ENCODE results near the gene NOS2.
"Not testable (repeated sequence)": the region's sequence is repeated elsewhere in the genome, so short reads cannot be mapped to it uniquely, and the experiment has no call there.

DNA sequence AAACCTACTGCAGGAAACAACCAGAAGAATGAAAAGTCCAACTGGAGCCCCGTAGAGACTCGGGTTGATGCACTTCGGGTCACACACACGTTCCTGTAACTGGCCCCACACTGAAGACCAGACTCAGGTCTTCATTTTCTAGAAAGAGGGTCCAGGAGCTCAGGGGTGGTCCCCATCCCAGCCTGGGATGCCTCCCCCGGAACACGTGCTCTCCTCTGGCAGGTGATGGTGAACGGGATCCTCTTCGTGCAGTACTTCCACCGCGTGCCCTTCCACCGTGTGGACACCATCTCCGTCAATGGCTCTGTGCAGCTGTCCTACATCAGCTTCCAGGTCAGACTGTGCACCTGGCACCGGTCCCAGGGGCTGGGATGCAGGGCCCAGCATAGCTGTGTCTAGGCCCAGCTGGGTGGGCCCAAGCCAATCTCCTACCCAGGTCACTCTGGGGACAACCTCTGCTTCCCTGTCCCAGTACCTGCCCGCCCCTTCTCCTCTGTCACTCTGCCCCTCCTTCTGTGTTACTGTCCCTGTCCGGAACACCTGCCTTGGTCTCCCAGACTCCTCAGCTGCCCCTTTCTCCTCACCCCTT lies 50.7 kb downstream of the NOS2 start:
- TF ChIP-seq, protein P1, sequence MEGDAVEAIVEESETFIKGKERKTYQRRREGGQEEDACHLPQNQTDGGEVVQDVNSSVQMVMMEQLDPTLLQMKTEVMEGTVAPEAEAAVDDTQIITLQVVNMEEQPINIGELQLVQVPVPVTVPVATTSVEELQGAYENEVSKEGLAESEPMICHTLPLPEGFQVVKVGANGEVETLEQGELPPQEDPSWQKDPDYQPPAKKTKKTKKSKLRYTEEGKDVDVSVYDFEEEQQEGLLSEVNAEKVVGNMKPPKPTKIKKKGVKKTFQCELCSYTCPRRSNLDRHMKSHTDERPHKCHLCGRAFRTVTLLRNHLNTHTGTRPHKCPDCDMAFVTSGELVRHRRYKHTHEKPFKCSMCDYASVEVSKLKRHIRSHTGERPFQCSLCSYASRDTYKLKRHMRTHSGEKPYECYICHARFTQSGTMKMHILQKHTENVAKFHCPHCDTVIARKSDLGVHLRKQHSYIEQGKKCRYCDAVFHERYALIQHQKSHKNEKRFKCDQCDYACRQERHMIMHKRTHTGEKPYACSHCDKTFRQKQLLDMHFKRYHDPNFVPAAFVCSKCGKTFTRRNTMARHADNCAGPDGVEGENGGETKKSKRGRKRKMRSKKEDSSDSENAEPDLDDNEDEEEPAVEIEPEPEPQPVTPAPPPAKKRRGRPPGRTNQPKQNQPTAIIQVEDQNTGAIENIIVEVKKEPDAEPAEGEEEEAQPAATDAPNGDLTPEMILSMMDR (IDR thresholded peaks at IDR 0.05; ENCODE audit: insufficient read depth, low read depth, low read length): not testable (repeated sequence)
- not testable (repeated sequence) for TF ChIP-seq EZH2 (IDR thresholded peaks at IDR 0.05; ENCODE audit: insufficient read depth, low read length)
